OCI-LY1 (cell line): ENCODE measurements around the gene WNT16.
A peak's percentile ranks its signal among the peaks of the same experiment; 100 is the strongest.

Experiments used
- H2AFZ ChIP-seq: fragments of 200-600 bp; sonication (generic), shearing (Covaris generic); 2 replicates; pipeline ENCODE4 v1.6.0; 2014; ENCODE audit warnings: antibody characterized with exemption, mild to moderate bottlenecking, low read length
- H3F3A ChIP-seq: fragments of 200-600 bp; sonication (generic), shearing (Covaris generic); 2 replicates; pipeline ENCODE4 v1.6.0; 2014; ENCODE audit warnings: mild to moderate bottlenecking, antibody characterized with exemption, low read length, moderate library complexity; ENCODE audit not compliant: insufficient read depth
- H3K27ac ChIP-seq: fragments of 200-600 bp; sonication (generic); 2 replicates; pipeline ENCODE4 v1.5.1; 2014; ENCODE audit warnings: low read length, mixed run types, mild to moderate bottlenecking, low read depth; ENCODE audit not compliant: poor library complexity, severe bottlenecking
- H3K27me3 ChIP-seq: fragments of 200-600 bp; sonication (generic); 2 replicates; pipeline ENCODE4 v1.6.0; 2014; ENCODE audit warnings: antibody characterized with exemption, mild to moderate bottlenecking, low read length, moderate library complexity; ENCODE audit not compliant: insufficient read depth
- H3K36me3 ChIP-seq: fragments of 200-600 bp; sonication (generic); 2 replicates; pipeline ENCODE4 v1.6.1; 2014; ENCODE audit warnings: mild to moderate bottlenecking, antibody characterized with exemption, low read length, moderate library complexity, mixed read lengths; ENCODE audit not compliant: insufficient read depth
- H3K4me1 ChIP-seq: fragments of 200-600 bp; sonication (generic); 2 replicates; pipeline ENCODE4 v1.5.1; 2014; ENCODE audit warnings: mild to moderate bottlenecking, low read length, moderate library complexity; ENCODE audit not compliant: insufficient read depth, severe bottlenecking
- H3K4me2 ChIP-seq: fragments of 200-600 bp; sonication (generic), shearing (Covaris generic); 2 replicates; pipeline ENCODE4 v1.6.1; 2014; ENCODE audit warnings: low read length
- H3K4me3 ChIP-seq: fragments of 200-600 bp; sonication (generic); 2 replicates; pipeline ENCODE4 v1.5.1; 2014; ENCODE audit warnings: low read length, low read depth, mild to moderate bottlenecking, mixed read lengths; ENCODE audit not compliant: poor library complexity, severe bottlenecking
- H3K79me2 ChIP-seq: fragments of 200-600 bp; shearing (Covaris generic); 2 replicates; pipeline ENCODE4 v1.6.1; 2016; ENCODE audit warnings: mixed run types, low read length, mixed read lengths; ENCODE audit not compliant: insufficient read depth
- H3K9ac ChIP-seq: fragments of 200-600 bp; sonication (generic), shearing (Covaris generic); 2 replicates; pipeline ENCODE4 v1.6.1; 2014; ENCODE audit warnings: mild to moderate bottlenecking, low read length, mixed read lengths
- H3K9me2 ChIP-seq: fragments of 200-600 bp; sonication (generic), shearing (Covaris generic); 2 replicates; pipeline ENCODE4 v1.6.1; 2014; ENCODE audit warnings: low read depth, mild to moderate bottlenecking, low read length, mixed read lengths
- H3K9me3 ChIP-seq: fragments of 200-600 bp; shearing (Covaris generic); 2 replicates; pipeline ENCODE4 v1.6.1; 2014; ENCODE audit warnings: low read length, mixed read lengths
- H4K20me1 ChIP-seq: fragments of 200-600 bp; sonication (generic), shearing (Covaris generic); 2 replicates; pipeline ENCODE4 v1.6.0; 2016; ENCODE audit warnings: mild to moderate bottlenecking, low read length; ENCODE audit not compliant: insufficient read depth
- EZH2 ChIP-seq: fragments of 200-600 bp; sonication (generic), shearing (Covaris generic); IDR thresholded peaks from 2 replicates; pipeline ENCODE4 v1.8.0; 2017; ENCODE audit warnings: borderline replicate concordance, mixed run types, mild to moderate bottlenecking, antibody characterized with exemption, low read length, moderate library complexity, mixed read lengths
- TF ChIP-seq, protein P1 (sequence below): fragments of 200-600 bp; sonication (generic), shearing (Covaris generic); IDR thresholded peaks from 2 replicates; pipeline ENCODE4 v1.5.1; 2017; ENCODE audit warnings: mild to moderate bottlenecking, antibody characterized with exemption, low read length, moderate library complexity, mixed read lengths

The WNT16 gene

GRCh38 chr7:121294448-121294992, 34.3 kb upstream of the WNT16 start:
- no peak overlapping the region for H3K4me2 ChIP-seq
- no peaks in the 10 kb centered on the region for H3K79me2 ChIP-seq
- no peaks in the 10 kb centered on the region for H3K4me1 ChIP-seq
- peaks cover 6% of the 10 kb centered on the region; the same call in 1 of the 2 replicates for H3K36me3 ChIP-seq
- H3K9ac ChIP-seq = no peak overlapping the region
- peak overlapping the region; percentile 11; the same call in 1 of the 2 replicates for H2AFZ ChIP-seq
- no peaks in the 10 kb centered on the region for H3K9me2 ChIP-seq
- TF ChIP-seq EZH2 = no peak
- TF ChIP-seq, protein P1, sequence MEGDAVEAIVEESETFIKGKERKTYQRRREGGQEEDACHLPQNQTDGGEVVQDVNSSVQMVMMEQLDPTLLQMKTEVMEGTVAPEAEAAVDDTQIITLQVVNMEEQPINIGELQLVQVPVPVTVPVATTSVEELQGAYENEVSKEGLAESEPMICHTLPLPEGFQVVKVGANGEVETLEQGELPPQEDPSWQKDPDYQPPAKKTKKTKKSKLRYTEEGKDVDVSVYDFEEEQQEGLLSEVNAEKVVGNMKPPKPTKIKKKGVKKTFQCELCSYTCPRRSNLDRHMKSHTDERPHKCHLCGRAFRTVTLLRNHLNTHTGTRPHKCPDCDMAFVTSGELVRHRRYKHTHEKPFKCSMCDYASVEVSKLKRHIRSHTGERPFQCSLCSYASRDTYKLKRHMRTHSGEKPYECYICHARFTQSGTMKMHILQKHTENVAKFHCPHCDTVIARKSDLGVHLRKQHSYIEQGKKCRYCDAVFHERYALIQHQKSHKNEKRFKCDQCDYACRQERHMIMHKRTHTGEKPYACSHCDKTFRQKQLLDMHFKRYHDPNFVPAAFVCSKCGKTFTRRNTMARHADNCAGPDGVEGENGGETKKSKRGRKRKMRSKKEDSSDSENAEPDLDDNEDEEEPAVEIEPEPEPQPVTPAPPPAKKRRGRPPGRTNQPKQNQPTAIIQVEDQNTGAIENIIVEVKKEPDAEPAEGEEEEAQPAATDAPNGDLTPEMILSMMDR = no peak
- H3K27ac ChIP-seq = no peak overlapping the region
- H3K4me3 ChIP-seq = no peak overlapping the region
- H3F3A ChIP-seq = no peaks in the 10 kb centered on the region
- H4K20me1 ChIP-seq = no peaks in the 10 kb centered on the region
- H3K27me3 ChIP-seq = no peaks in the 10 kb centered on the region
- H3K9me3 ChIP-seq = no peaks in the 10 kb centered on the region

GRCh38 chr7:121297843-121298242, 31.0 kb upstream of the WNT16 start:
- Histone ChIP-seq H3K79me2 (no peaks in the 10 kb centered on the region), H3K9me2 (no peaks in the 10 kb centered on the region), H3K27me3 (no peaks in the 10 kb centered on the region), H3K27ac (no peak overlapping the region), H3F3A (no peaks in the 10 kb centered on the region), H3K4me2 (no peak overlapping the region), H3K4me1 (peaks cover 15% of the 10 kb centered on the region), H3K9me3 (no peaks in the 10 kb centered on the region), H2AFZ (peak overlapping the region; percentile 17; the same call in 1 of the 2 replicates), H3K9ac (no peak overlapping the region), H3K4me3 (no peak overlapping the region), H3K36me3 (peaks cover 6% of the 10 kb centered on the region; the same call in 1 of the 2 replicates), H4K20me1 (no peaks in the 10 kb centered on the region)
- TF ChIP-seq, protein P1 = no peak
- TF ChIP-seq EZH2 = no peak

DNA sequence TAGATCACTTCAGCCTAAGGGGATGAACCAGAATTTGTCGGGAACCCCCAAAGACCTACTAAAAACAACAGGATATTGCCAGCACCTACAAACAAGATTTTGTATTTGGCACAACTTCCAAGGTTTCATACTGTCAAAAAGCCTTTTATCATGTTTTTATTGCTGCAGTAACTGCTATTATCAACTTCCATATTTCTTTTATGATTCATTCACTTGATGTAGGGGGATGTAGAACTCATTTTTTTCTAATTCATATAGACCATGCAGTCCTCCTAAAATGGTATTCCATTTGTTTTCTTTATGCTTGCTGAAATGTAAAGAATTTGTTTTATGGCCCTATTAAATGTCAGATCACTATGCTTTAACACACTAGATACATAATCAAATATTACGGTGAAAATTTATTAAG, 30.0 kb upstream of the WNT16 start:
- Histone ChIP-seq H3K36me3 (peaks cover 6% of the 10 kb centered on the region; the same call in 1 of the 2 replicates), H3F3A (no peaks in the 10 kb centered on the region), H3K9me2 (no peaks in the 10 kb centered on the region), H3K9ac (no peak overlapping the region), H4K20me1 (no peaks in the 10 kb centered on the region), H3K27ac (no peak overlapping the region), H3K4me2 (no peak overlapping the region), H3K79me2 (no peaks in the 10 kb centered on the region), H3K9me3 (no peaks in the 10 kb centered on the region), H2AFZ (no peak overlapping the region), H3K27me3 (no peaks in the 10 kb centered on the region), H3K4me1 (peaks cover 24% of the 10 kb centered on the region), H3K4me3 (no peak overlapping the region)
- TF ChIP-seq EZH2 = no peak
- TF ChIP-seq, protein P1 = no peak
